GM19099 (cell line): ENCODE results near the gene CXCL12.

Experiments used
- POLR2A ChIP-seq: IDR thresholded peaks from 3 replicates; pipeline ENCODE4 v1.6.1; 2011; ENCODE audit warnings: low read depth; ENCODE audit not compliant: insufficient read length; ENCODE audit errors: extremely low read depth

Gene CXCL12

GRCh38 chr10:44385026-44385695, at the start of gene CXCL12:
Gene CXCL12 (minus strand): TSS chr10:44385097. CDS start chr10:44385005, 92 bp downstream.
- no peak for TF ChIP-seq POLR2A

- TF ChIP-seq POLR2A = no peak
These were observed 42.6 kb upstream of the CXCL12 start for GRCh38 chr10:44427479-44427878.

- TF ChIP-seq POLR2A = no peak
These were observed 42.1 kb upstream of the CXCL12 start for GRCh38 chr10:44427037-44427436.

GRCh38 chr10:44426247-44427034, 41.5 kb upstream of the CXCL12 start:
- TF ChIP-seq POLR2A = no peak

GRCh38 chr10:44425466-44425865, 40.6 kb upstream of the CXCL12 start:
- TF ChIP-seq POLR2A = no peak

- TF ChIP-seq POLR2A = no peak
These were observed 40.1 kb upstream of the CXCL12 start for GRCh38 chr10:44424957-44425356.

GRCh38 chr10:44424298-44424697, 39.4 kb upstream of the CXCL12 start:
- no peak for TF ChIP-seq POLR2A

GRCh38 chr10:44422570-44423101, 37.7 kb upstream of the CXCL12 start:
- TF ChIP-seq POLR2A = no peak

- TF ChIP-seq POLR2A = no peak
These were observed 37.3 kb upstream of the CXCL12 start for GRCh38 chr10:44422153-44422552.

- TF ChIP-seq POLR2A = no peak
These were observed 35.1 kb upstream of the CXCL12 start for GRCh38 chr10:44419790-44420549.

GRCh38 chr10:44418637-44419036, 33.7 kb upstream of the CXCL12 start:
- TF ChIP-seq POLR2A = no peak

- no peak for TF ChIP-seq POLR2A
These were observed 32.9 kb upstream of the CXCL12 start for GRCh38 chr10:44417761-44418160.

- no peak for TF ChIP-seq POLR2A
These were observed 32.0 kb upstream of the CXCL12 start for GRCh38 chr10:44416936-44417335.

GRCh38 chr10:44416021-44416771, 31.3 kb upstream of the CXCL12 start:
- TF ChIP-seq POLR2A = no peak

- no peak for TF ChIP-seq POLR2A
These were observed 30.2 kb upstream of the CXCL12 start for GRCh38 chr10:44415121-44415520.
